ENCODE measurements around the gene NAA16.
"Not testable (repeated sequence)": the region's sequence is repeated elsewhere in the genome, so short reads cannot be mapped to it uniquely, and the experiment has no call there.

Gene NAA16
- total RNA-seq = 3.5 to 65.8 (median 37.3) reads per million in 18 experiments

DNA sequence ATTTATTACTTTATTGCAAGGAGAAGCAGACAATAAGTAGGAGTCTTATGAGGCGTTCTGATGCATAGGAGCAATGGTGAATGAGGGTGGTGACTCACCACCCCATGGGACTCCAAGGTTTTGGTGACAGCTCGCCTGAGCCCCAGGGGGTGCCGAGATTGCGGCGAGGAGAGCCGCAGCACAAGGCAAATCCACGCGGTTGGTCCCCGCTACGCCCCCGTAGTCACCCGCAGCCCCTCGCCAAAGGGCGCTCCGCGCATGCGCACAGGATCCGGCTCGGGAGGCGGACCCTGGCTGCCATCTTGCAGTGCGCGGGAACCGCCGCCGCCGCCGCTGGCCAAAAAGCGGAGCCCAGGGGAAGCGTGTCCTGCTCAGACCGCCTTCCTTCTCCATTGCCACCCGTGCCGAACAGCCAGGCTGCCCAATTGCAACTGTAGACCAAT, at the start of gene NAA16:
TSS of gene NAA16 (plus strand) at position 305 of the 443 bp plus-strand sequence. CDS start 262 bp downstream, outside the sequence.
- DNase-seq = peak; percentile 95 to 97

DNA sequence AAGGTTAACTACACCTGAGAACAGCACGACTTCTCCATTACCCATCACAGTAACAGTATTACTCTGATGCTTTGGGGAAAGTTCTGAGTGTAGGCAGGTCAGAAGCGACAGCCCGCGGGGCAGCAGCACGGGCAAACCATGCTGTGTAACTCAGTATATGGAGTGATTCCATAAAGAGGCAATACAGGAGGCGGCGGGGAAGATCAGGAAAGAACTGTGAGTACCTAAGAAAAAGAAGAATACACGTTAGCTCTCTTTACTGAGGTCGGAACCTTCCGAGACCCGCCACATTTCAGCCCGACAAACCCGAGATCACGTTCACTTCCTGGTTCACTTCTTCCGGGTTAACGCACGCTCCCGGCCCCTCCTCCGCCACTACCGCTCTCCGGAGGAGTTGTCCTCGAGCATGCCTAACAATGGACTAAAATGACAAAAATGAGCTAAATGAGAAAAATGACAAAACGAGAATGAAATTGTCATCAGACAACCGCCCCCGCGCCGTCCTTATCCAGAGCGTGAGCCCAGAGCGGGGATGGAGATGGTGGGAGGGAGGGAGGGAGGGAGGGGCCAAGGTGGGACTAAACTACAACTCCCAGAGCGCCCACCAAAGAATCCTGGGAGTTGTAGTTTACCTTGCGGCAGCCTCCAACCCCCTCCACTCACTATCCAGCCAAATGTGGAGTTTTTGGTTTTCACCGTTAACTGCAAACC, 47.7 kb upstream of the NAA16 start, which contains the start of gene MTRF1:
TSS of gene MTRF1 (minus strand) at position 316 of the 711 bp plus-strand sequence. CDS start 2,669 bp downstream, outside the sequence.
- peak; percentile 72 to 81 for DNase-seq

DNA sequence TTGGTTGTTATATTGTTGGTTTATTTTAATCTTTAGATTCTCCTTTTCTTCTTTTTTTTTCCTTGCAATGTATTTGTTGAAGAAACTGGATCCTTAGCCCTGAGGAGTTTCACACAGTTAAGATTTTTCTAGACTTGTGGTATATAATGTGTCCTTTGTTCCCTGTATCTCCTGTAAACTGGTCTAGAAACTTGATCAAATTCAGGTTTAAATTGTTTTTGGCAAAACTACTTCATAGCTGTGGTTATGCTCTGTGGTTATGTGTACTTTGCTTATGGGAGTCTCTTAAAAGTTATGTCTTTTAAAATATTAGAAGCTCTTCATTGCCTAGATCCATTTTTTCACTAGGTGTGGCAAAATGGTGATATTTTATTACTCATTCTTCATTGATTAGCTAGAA, 44.0 kb upstream of the NAA16 start:
- DNase-seq = no peak

DNA sequence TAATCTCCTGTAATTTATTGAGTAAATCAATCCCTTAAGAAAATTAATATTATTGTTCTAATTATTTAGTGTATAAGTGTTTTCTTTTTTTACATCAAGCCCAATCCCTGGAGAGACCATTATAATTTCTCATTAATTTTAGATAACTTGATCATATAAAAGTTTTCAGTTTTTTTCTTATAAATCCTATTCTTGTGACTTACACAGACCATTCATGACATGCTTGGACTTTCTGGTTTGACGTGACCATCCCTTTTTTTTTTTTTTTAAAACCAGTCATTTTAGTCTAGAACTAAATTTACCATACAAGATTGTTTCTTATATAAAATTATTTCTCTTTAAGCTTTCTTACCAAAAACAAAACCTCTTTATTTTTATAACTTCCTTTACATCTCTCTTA, 42.3 kb upstream of the NAA16 start:
- peak; percentile 9 to 26 for DNase-seq

DNA sequence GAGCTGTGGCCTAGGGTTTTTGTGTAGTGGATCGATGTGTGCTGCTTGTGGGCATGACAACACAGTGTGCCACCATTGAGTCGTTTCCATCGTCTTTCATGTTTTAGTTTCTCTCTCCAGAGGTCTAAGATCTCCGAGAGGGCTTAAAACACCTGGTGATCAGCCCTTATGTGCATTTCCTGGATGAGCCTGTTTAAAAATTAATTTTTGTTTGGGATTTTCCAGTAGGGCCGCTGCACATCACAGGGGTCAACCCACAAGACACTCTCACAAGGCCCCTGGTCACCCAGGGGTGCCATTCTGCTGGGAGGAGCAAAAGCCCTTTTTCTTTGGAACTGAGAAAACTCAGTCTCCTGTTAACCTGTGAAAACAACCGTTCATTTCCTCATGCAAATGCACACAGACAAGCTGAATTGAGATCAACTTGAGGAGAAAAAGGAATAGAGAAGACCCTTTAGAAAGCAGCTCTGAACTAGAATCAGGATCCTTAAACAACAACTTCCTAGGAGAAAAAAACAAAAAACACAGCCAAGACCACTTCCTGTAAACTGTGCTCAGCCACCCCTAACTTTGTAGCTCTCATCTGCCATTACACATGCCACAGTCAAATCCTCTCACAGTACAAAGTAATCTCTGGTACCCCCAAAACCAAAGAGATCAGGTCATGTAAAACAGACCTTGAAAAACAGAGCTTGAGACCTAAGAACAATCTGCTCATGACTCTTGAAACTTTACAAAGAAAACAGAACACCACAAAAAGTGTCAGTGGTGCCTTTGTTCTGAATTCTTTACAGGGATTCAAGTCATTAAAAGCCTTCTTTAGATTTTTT, 39.4 kb upstream of the NAA16 start:
- DNase-seq = no peak

DNA sequence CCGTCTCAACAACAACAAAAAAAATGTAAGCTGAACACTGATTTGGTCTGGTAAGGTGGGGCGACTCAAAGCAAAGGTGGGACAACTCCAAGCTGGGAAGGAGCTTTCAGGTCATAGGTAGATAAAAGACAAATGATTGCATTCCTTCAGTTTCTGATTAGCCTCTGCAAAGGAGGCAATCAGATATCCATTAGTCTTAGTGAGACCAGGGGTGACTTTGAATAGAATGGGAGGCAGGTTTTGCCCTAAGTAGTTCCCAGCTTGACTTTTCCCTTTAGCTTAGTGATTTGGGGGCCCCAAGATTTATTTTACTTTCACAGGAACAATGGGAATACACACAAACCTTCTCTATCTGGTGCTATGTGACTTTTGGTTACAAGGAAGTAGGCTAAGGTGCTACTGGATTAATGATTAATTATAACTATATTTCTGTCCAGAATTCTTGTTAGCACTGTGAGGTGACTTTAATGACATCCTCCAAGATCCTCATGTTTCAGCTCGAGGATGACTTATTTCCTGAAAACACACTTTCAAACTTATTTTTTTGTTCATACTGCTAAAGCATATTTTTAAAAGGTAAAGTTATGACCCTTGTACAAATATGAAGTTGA, 37.1 kb upstream of the NAA16 start:
- DNase-seq = no peak

DNA sequence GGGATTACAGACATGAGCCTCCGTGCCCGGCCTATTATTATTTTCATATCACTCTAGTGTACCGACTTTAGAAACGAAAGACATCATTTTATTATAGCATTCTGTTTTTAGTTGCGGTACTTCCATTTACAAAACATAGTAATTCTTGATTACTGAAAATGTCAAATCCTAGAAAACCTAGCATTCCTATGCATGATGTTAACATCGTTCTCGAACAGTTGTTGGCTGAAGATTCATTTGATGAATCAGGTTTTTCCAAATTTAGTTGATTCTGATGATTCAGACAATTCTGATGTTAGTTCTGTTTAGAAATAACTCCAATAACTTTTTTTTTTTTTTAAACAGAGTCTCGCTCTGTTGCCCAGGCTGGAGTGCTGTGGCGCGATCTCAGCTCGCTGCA, 36.2 kb upstream of the NAA16 start:
- DNase-seq = no peak

DNA sequence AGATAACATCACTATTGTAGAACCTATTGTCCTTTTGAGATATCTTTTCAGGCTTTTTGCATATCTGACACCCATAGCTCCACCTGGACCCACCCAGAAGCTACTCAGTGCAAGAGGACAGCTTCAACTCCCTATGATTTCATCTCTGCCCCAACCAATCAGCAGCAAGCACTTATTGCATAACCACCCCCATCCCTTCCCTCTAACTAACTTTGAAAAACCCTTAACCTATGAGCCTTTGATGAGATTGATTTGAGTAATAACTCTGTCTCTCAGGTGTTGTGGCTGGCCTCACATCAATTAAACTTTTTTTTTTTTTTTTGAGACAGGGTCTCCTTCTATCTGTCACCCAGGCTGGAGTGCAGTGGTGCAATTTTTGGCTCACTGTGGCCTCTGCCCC, 34.2 kb upstream of the NAA16 start:
- DNase-seq = no peak

DNA sequence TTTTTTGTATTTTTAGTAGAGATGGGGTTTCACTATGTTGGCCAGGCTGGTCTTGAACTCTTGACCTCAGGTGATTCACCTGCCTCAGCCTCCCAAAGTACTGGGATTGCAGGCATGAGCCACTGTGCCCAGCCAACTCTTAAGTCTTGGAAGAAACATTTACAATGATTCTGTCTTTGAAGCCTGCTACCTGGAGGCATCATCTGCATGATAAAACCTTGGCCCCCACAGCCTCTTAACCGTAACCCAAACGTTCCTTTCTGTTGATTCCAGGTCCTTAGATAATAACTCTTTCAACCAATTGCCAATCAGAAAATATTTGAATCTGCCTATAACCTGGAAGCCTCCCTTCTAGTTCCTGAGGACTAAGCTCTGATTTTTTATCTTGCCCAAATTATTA, 31.9 kb upstream of the NAA16 start:
- DNase-seq = not testable (repeated sequence)

DNA sequence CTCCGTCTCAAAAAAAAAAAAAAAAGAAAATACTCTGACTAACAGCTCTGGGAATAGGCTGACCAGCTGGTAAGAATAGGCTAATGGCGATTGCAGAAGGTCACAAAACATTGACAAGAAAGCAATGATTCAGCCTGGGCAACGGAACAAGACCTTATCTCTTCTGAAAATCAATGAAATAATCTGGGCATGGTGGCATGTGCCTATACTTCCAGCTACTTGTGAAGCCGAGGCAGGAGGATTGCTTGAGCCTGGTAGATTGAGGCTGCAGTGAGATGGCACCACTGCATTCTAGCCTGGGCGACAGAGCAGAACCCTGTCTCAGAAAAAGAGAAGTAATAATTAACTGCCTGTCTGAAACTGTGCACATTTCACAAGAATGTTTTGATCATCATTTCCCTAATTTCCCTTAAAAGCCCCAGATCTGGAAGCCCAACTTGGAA, 28.9 kb upstream of the NAA16 start:
- peak; percentile 52 to 64 for DNase-seq

DNA sequence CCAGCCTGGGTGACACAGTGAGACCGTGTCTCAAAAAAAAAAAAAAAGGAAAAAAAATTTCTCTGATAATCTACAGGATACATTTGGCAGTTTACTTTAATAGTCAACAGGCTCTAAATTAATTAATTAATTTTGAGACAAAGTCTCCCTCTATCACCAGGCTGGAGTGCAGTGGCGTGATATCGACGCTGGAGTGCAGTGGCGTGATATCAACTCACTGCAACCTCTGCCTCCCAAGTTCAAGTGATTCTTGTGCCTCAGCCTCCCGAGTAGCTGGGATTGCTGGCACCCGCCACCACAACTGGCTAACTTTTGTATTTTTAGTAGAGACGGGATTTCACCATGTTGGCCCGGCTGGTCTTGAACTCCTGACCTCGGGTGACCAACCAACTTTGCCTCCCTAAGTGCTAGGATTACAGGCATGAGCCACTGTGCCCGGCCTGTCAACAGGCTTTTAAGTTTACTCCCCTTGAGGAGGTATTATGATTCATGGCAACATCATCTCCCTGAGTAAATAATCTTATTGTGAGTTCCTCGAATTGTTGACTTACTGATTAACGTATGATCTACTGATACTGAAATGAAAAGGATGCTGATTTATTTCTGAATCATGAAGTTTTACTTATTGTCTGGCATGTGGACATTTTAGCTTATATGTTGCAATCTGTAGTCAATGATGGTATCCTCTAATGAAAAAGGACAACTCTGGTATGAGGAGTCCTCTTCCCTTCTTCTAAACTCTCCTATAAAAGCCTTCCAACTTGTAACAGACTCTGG, 26.4 kb upstream of the NAA16 start:
- DNase-seq = no peak

DNA sequence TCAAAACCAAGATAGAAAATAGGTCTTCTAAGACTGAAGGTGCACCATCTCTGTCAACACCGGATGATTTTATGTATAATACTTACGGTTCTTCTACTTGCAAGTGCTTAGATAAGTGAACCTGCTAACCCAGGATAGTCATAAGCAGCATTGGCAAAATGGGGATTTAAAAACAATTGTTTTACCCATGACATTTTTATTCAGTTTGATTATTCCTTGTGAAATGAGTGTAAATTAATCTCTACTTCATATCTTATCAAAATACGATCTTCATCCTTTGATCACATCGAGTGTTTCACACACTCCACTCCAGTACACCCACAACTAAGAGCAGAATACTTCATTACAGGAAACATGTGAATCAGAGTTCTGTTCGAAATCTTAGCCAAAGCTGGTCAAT, 24.7 kb upstream of the NAA16 start:
- no peak for DNase-seq

DNA sequence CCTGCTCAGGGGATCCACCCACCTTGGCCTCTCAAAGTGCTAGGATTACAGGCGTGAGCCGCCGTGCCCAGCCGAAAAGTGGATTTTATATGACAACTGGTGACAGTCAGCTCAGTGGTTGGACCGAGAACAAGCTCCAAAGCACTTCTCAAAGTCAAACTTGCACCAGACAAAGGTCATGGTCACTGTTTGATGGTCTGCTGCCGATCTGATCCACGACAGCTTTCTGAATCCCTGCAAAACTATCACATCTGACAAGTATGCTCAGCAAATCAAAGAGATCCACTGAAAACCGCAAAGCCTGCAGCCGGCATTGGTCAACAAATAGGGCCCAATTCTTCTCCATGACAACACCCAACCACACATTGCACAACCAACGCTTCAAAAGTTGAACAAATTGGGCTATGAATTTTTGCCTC, 21.6 kb upstream of the NAA16 start:
- DNase-seq = peak; percentile 23 to 32

DNA sequence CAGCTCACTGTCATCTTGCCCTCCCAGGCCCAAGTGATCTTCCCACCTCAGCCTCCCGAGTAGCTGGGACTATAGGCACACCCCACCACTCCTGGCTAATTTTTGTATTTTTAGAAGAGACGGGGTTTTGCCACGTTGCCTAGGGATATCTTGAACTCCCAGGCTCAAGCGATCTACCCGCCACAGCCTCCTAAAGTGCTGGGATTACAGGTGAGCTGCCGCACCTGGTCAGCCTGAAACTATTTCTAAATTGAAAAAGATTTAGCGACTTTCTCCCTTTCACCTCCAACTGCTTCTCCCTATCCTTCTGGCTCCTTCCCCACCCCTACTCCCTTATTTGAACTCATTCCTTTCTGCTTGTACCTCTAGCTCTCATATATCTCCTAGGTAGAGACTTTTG, 19.8 kb upstream of the NAA16 start:
- no peak for DNase-seq

DNA sequence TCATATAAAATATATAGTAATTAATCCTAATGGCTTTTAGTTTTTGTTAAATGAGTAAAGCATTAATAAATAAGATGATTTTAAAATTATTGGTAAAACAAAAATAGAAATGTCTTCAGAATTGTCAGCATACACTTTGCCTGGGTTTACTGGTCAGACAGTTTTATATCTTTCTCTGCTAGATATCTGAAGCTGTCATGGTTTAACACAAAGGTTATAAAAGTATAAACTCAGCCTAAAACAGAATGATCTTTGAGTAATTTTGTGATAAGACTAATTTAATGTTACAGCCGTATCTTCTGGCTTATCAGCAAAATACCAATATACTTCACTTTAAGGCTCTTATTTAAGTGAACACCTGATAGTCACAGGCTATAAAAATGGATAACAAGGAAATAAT, 17.8 kb upstream of the NAA16 start:
- DNase-seq = no peak

DNA sequence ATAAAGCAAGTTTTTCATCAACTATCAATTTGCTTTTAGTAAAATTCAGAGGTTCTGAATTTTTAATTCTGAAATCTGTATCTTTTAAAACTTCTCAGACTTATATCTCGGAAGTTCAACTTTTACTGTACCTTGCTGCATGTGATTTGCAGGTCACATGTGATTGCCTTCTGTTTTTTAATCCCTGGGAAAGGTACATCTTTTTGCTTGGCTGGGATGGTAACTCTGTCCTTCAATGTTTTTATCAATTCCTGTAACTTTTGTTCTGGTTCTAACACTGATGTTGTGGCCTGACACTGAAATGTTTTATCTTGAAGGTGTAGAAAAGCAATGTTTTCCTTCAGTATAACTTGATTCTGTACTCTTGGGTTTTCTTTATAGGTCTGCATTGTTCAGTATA, 16.2 kb upstream of the NAA16 start:
- DNase-seq = no peak

DNA sequence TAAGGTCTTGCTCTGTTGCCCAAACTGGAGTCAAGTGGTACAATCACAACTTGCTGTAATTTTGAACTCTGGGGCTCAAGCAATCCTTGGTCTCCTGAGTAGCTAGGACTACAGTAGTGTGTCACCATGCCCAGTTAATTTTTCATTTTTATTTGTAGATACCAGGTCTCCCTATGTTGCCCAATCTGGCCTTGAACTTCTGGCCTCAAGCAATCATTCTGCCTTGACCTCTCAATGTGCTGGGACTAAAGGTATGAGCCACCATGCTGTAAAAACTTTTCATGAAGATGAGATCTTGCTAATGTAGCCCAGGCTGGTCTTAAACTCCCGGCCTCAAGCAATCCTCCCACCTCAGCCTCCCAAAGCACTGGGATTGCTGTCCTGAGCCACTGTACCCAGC, 15.1 kb upstream of the NAA16 start:
- no peak for DNase-seq

DNA sequence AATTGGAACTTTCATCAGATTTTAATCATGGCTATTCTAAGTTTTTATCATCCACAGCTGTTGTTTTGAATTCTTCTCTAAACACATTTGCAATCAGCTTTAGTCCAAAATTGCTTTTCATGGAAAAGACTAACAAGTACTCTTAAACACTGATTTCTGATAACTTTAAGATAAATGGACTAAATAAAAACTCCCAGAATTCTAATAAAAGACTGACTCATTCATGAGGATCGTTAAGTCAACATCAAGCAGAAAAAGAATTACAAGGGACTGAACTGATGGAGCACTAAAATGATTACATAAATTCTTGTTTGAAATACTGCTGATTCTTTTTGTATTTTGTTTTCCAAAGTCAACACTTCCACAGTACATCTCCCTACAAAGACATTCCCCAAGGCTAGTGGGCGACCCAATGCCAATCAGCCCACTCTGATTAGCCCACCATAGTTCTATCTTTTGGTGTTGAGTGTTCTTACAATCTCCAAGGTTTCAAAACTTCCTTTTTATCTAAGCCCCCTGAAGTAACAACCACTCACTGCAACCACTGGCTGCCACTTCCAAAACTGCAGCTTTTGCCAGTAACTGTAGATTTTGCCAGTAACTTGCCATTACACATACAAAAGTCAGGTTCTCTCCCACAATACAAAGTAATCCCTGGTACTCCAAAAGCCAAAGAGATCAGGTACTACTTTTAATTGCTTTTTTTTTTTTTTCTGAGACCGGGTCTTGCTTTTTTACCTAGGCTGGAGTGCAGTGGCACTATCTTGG, 14.0 kb upstream of the NAA16 start:
- no peak for DNase-seq

DNA sequence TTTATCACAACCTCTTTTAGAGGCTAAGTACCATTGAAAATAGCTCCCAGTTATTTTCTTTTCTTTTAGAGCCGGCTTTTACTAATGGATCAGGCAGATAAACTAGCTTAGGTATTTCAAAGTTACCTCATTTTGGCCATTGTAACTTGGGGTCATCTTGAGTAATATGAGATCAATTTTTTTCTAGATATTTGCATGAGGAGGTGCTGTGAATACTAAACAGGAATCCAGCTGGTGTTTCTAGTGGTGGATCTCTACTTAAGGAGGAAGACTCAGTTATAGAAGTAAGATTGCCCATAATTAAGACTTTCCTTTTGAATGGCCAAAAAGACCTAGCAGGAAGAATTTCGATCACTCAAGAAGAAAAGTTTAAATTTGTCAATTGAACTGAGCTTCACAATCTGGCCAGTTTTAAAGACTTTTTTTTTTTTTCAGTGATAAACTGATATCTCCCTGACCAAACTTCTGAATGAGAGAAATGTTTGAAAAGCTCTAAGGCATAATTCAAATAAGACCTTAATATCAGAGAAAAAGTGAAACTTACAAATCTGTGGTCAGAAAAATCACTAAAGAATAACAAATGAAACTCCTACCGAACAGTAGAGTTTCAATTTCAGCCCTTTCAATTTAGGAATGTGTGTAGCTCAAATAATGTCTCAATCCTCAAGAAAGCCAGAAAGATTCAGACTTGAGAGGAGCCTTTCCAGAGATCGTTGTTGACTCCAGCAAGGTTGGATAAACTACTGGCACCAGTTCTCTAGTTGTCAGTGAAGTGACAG, 11.6 kb upstream of the NAA16 start:
- DNase-seq = no peak

DNA sequence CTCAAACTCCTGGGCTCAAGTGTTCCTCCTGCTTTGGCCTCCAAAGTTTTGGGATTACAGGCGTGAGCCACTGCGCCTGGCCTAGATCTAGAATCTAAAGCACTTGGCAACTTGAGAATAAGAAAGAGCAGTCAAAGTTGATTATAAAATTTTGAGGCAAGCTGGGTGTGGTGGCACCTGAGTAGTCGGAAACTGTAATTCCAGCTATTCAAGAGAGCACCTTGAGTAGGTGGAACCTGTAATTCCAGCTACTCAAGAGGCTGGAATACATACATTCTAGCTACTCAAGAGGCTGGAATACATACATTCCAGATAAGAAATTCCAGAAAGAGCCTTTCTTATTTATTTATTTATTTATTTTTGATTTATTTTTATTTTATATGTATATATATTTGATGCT, 8.3 kb upstream of the NAA16 start:
- DNase-seq = no peak

DNA sequence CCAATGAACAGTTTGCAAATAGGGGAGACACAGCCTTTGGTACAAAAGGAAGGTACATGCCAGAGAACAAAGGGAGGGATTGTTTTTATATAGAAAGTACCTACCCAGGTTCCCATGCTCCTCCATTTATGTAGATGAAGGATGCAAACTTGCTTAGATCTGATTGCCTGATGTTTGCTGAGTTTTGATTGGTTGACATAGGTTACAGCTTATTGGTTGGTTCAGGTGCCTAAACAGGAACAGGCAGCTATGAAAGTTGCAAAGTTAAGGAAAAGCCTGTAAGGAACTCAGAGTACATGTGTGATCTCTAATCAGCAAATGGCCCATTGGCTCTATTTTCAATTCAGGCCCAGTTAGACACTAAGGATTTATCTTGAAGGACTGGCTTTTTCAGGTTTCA, 6.5 kb upstream of the NAA16 start:
- no peak for DNase-seq

All from inflammatory macrophage (primary cell).